Transverse colon (tissue), 4 donors: ENCODE data around the gene SMAD5. TPM values are rescaled to one million over a fixed set of nuclear protein-coding genes. Genes with fewer than 3 reads are reported as not detected.

Experiments used
- DNase-seq: peaks from one replicate; pipeline ENCODE4 v3.0.0-alpha.2; 2019
- H3K27ac ChIP-seq, 4 donors: fragments of 200-600 bp; sonication (generic); 2 replicates each; pipeline ENCODE4 v1.5.1; 2016 to 2018; ENCODE audit warnings: inconsistent platforms in 4 of 4
- H3K27me3 ChIP-seq: fragments of 200-600 bp; sonication (generic); 2 replicates; pipeline ENCODE4 v1.5.1; 2017; ENCODE audit warnings: inconsistent platforms
- H3K36me3 ChIP-seq, 4 donors: fragments of 200-600 bp; sonication (generic); 2 replicates each; pipeline ENCODE4 v1.5.1; 2017 to 2019; ENCODE audit warnings: inconsistent platforms in 4 of 4
- H3K4me1 ChIP-seq, 4 donors: fragments of 200-600 bp; sonication (generic); 2 replicates each; pipeline ENCODE4 v1.5.1; 2017 to 2020; ENCODE audit warnings: inconsistent platforms in 4 of 4
- H3K4me3 ChIP-seq, 4 donors: fragments of 200-600 bp; sonication (generic); 1 replicate in 1 of 4; 2 replicates in 3 of 4; pipeline versions ENCODE4 v1.5.1 to v1.6.1; 2017 to 2019; ENCODE audit warnings: inconsistent platforms in 4 of 4
- H3K9me3 ChIP-seq, 2 donors: fragments of 200-600 bp; sonication (generic); 2 replicates each; pipeline ENCODE4 v1.5.1; 2017 to 2019; ENCODE audit warnings: inconsistent platforms in 2 of 2
- EP300 ChIP-seq: sonication (generic); formaldehyde crosslinking; IDR thresholded peaks from one replicate; pipeline ENCODE4 v1.6.1; 2017; ENCODE audit warnings: antibody characterized with exemption, low read depth
- POLR2A ChIP-seq: fragments of 450-650 bp; IDR thresholded peaks from one replicate; pipeline ENCODE4 v1.6.1; 2016; ENCODE audit warnings: antibody characterized with exemption, mild to moderate bottlenecking, moderate library complexity
- POLR2AphosphoS5 ChIP-seq, 3 donors: sonication (generic); formaldehyde crosslinking; IDR thresholded peaks; one replicate each; pipeline ENCODE4 v1.6.1; 2016; ENCODE audit warnings: antibody characterized with exemption in 3 of 3
- WGBS, 2 donors: methylation state at CpG; one replicate each; pipeline ENCODE4 v1.1.5; 2018; ENCODE audit warnings: low coverage in 1 of 2; 5-methylcytosine and 5-hydroxymethylcytosine counted together
- in situ Hi-C, 4 donors: fragments of 200-750 bp; cut with MboI; loops; one replicate each; pipeline versions ENCODE4 v1.15.0 to v1.15.1; 2017; ENCODE audit warnings: low sequenced_read_pairs in 3 of 4, low pct_ligation_motif_present in 1 of 4, low pct_unique_long_range_greater_than_20kb in 1 of 4
- intact Hi-C: fragments of 100-400 bp; cut with DNase I; formaldehyde crosslinking; loops from one replicate; pipeline ENCODE4 v1.15.1; 2023; ENCODE audit warnings: low total_unique reads
- total RNA-seq, 4 donors: library from RNA; depleted of rRNA; stranded (reverse); fragments of >200 nt; gene quantifications; one replicate each; pipeline ENCODE4 v1.1.0, GENCODE V29; 2016
- TF ChIP-seq, protein P1 (sequence below), 5 experiments: fragments of 200-600 bp in 3 of 5; fragments of 450-650 bp in 2 of 5; sonication (generic) in 3 of 5; IDR thresholded peaks; 1 replicate in 2 of 5; 2 replicates in 3 of 5; pipeline ENCODE4 v1.5.1; 2016 to 2017; ENCODE audit warnings: antibody characterized with exemption in 5 of 5, inconsistent platforms in 3 of 5, mild to moderate bottlenecking in 2 of 5, moderate library complexity in 1 of 5

SMAD5 gene
- total RNA-seq, 4 donors from 2014 or later: 14.2 to 272 (median 32.7) TPM

DNA sequence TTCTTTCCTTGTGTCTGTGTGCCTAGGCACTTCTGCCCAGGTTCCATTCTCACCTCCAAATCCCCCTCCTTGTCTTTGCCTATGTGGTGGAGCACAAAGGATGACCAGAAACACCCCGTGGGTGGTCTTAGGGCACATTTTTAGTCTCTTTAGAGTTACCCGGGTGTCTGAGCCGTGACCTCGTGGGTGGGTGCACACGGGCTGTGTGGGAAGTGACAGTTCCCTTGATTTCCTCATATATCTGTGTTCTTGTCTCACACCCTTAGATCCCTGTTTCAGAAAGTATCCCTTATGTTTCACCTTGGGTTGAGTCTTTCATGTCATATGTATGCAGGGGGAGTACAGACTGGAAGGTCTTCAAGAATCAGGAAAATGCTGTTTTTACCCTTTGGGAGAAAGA, 73.7 kb downstream of the SMAD5 start:
- H3K27ac ChIP-seq: no peak overlapping the region
- TF ChIP-seq, protein P1, sequence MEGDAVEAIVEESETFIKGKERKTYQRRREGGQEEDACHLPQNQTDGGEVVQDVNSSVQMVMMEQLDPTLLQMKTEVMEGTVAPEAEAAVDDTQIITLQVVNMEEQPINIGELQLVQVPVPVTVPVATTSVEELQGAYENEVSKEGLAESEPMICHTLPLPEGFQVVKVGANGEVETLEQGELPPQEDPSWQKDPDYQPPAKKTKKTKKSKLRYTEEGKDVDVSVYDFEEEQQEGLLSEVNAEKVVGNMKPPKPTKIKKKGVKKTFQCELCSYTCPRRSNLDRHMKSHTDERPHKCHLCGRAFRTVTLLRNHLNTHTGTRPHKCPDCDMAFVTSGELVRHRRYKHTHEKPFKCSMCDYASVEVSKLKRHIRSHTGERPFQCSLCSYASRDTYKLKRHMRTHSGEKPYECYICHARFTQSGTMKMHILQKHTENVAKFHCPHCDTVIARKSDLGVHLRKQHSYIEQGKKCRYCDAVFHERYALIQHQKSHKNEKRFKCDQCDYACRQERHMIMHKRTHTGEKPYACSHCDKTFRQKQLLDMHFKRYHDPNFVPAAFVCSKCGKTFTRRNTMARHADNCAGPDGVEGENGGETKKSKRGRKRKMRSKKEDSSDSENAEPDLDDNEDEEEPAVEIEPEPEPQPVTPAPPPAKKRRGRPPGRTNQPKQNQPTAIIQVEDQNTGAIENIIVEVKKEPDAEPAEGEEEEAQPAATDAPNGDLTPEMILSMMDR (IDR thresholded peaks at IDR 0.05): no peak
- TF ChIP-seq EP300: no peak
- no peak for TF ChIP-seq POLR2AphosphoS5 (IDR thresholded peaks at IDR 0.05)
- no peak for DNase-seq
- H3K27me3 ChIP-seq: no peaks in the 10 kb centered on the region
- H3K4me3 ChIP-seq: no peak overlapping the region
- in situ Hi-C loops: loop anchor here in 2 of 4 donors (10.0 to 25.0 kb wide), 2 partner anchors 262 to 644 kb away; no protein-coding TSS in a partner anchor
- WGBS, 2 donors: 69% methylated on average over 5 of the region's 5 CpGs; no CpG with 5 or more reads in 1 of the 2 donors
- intact Hi-C loops: no loop called here
- H3K4me1 ChIP-seq: no peaks in the 10 kb centered on the region
- H3K36me3 ChIP-seq: no peaks in the 10 kb centered on the region
- no peaks in the 10 kb centered on the region for H3K9me3 ChIP-seq

DNA sequence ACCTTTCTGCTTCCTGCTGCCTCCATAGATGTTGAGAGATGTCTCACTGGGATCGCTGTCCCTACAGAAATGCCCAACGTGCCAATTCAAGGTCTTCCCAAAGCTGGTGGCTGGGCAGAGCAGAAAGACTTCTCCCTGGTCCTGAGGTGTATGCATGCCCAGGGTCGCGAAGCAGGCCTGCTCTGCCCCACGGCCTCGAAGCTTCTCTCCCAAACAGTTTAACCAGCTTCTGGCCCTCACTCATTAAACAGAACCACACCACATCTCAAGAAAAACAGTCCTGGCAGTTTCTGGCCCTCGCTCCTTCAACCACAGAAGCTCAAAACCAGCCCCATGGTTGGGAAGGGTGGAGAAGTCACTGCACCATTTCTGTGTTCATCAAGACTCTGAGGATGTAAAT, 75.0 kb downstream of the SMAD5 start:
- intact Hi-C loops (no loop called here), in situ Hi-C loops (loop anchor here in 2 of 4 donors (10.0 to 25.0 kb wide), 2 partner anchors 263 to 645 kb away; no protein-coding TSS in a partner anchor)
- H3K27me3 ChIP-seq: no peaks in the 10 kb centered on the region
- no peaks in the 10 kb centered on the region for H3K9me3 ChIP-seq
- H3K4me3 ChIP-seq: no peak overlapping the region
- H3K4me1 ChIP-seq: no peaks in the 10 kb centered on the region
- H3K27ac ChIP-seq: no peak overlapping the region
- TF ChIP-seq, protein P1 (IDR thresholded peaks at IDR 0.05): no peak
- no peak for TF ChIP-seq EP300
- TF ChIP-seq POLR2A: no peak
- no peak for TF ChIP-seq POLR2AphosphoS5 (IDR thresholded peaks at IDR 0.05)
- no peak for DNase-seq
- 77 to 93% methylated on average over 5 to 7 of the region's 7 CpGs for WGBS, 2 donors
- H3K36me3 ChIP-seq: no peaks in the 10 kb centered on the region

DNA sequence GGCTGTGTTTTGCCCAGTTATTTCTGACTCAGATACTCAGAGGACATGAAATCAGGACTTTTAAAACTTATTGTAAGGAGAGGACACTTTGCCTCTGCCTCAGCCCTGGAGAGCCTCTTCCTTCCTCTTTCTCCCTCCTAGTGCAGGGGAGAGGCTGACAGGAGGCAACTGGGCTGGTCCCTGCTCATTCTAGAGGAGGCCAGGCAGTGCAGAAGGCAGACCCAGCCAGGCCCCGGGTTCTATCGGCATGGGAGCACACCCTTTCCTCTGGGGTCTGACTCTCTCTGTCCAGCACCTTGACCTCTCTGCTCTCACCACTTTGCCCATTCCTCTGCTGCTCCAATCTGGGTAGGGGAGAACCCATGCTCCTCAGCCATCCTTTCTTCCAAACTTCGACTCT, 76.3 kb downstream of the SMAD5 start:
- TF ChIP-seq POLR2AphosphoS5 (IDR thresholded peaks at IDR 0.05) (no peak), EP300 (no peak), POLR2A (no peak)
- TF ChIP-seq, protein P1 (IDR thresholded peaks at IDR 0.05): no peak
- no peak for DNase-seq
- H3K9me3 ChIP-seq: no peaks in the 10 kb centered on the region
- no peaks in the 10 kb centered on the region for H3K36me3 ChIP-seq
- no peak overlapping the region for H3K4me3 ChIP-seq
- WGBS, 2 donors: 54% methylated on average over 3 of the region's 3 CpGs; no CpG with 5 or more reads in 1 of the 2 donors
- intact Hi-C loops (no loop called here), in situ Hi-C loops (loop anchor here in 2 of 4 donors (10.0 to 25.0 kb wide), 2 partner anchors 264 to 647 kb away; no protein-coding TSS in a partner anchor)
- H3K4me1 ChIP-seq: no peaks in the 10 kb centered on the region
- H3K27me3 ChIP-seq: no peaks in the 10 kb centered on the region
- H3K27ac ChIP-seq: no peak overlapping the region

DNA sequence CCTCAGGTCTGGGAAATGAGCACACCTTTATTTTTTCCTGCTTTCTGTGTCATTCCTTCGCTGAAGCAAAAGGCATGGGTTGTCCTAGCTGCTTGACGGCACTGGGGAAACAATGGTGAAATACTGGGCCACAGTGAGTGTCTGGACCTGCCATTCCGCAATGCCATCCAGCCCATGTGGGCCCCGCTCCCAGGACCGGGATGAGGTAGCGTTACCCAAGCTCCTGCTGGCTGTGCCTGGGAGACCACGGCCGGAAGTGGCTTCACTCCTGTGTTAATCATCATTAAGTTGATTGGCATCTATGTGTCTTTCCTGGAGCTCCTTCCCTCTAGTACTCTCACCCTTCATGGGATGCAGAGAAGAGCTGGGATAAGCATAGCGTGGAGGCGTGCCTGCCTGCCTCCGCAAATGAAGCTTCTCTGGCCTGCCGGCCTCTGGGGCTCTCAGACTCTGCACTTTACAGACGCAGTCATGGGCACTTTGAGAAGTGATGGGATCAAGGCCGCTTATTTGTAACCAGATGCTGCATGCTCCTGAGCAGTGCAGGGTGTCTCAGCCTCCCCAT, 76.8 kb downstream of the SMAD5 start:
- intact Hi-C loops: no loop called here
- WGBS, 2 donors: 93% methylated on average over 14 of the region's 14 CpGs; no CpG with 5 or more reads in 1 of the 2 donors
- Histone ChIP-seq H3K4me1 (no peaks in the 10 kb centered on the region), H3K4me3 (no peak overlapping the region), H3K27me3 (no peaks in the 10 kb centered on the region), H3K27ac (no peak overlapping the region), H3K36me3 (no peaks in the 10 kb centered on the region), H3K9me3 (no peaks in the 10 kb centered on the region)
- no peak for TF ChIP-seq EP300
- TF ChIP-seq, protein P1 (IDR thresholded peaks at IDR 0.05): no peak
- TF ChIP-seq POLR2A: no peak
- no peak for TF ChIP-seq POLR2AphosphoS5 (IDR thresholded peaks at IDR 0.05)
- DNase-seq: no peak
- in situ Hi-C loops: loop anchor here in 2 of 4 donors (10.0 to 25.0 kb wide), 2 partner anchors 265 to 647 kb away; no protein-coding TSS in a partner anchor
